Common myeloid progenitor, CD34-positive (primary cell): ENCODE measurements around the gene CAMK1D.

Experiments used
- CTCF ChIA-PET: fragments of 350-600 bp; sonication (Branson Sonifier 250); formaldehyde crosslinking; loops from one replicate; lab custom pipeline; 2021; ENCODE audit warnings: antibody characterized with exemption; lab: Charles Lee
- POLR2A ChIA-PET: fragments of 350-600 bp; sonication (Branson Sonifier 250); formaldehyde crosslinking; loops from one replicate; lab custom pipeline; 2021; ENCODE audit warnings: antibody characterized with exemption; lab: Charles Lee
- DNase-seq, 3 donors: peaks; one replicate each; pipeline versions ENCODE4 v3.0.0 to v3.0.0-alpha.2; 2013
- H3K27ac ChIP-seq, 2 experiments: 1 replicate in 1 of 2; 2 replicates in 1 of 2; pipeline ENCODE4 v1.7.0; 2013; ENCODE audit warnings: inconsistent platforms in 2 of 2, low read length in 2 of 2, mild to moderate bottlenecking in 2 of 2, low read depth in 1 of 2, moderate library complexity in 1 of 2; ENCODE audit not compliant: severe bottlenecking in 2 of 2, insufficient read depth in 1 of 2, poor library complexity in 1 of 2
- H3K27me3 ChIP-seq, 5 experiments: replicated peaks in 2 of 5; 1 replicate in 3 of 5; 2 replicates in 2 of 5; pipeline versions ENCODE4 v1.6.1 to v1.7.0; 2013; ENCODE audit warnings: low read length in 4 of 5, mild to moderate bottlenecking in 2 of 5, moderate library complexity in 2 of 5, inconsistent platforms in 1 of 5; ENCODE audit not compliant: insufficient read depth in 5 of 5, control insufficient read depth in 4 of 5
- H3K36me3 ChIP-seq, 4 experiments: 1 replicate in 2 of 4; 2 replicates in 2 of 4; pipeline versions ENCODE4 v1.6.1 to v1.7.0; 2013; ENCODE audit warnings: low read length in 3 of 4, control low read depth in 1 of 4, mild to moderate bottlenecking in 1 of 4; ENCODE audit not compliant: control insufficient read depth in 4 of 4, insufficient read depth in 4 of 4
- H3K4me1 ChIP-seq, 4 experiments: 1 replicate in 3 of 4; 2 replicates in 1 of 4; pipeline versions ENCODE4 v1.6.1 to v1.7.1; 2013; ENCODE audit warnings: low read length in 3 of 4, mild to moderate bottlenecking in 3 of 4, control low read depth in 1 of 4, inconsistent platforms in 1 of 4, moderate library complexity in 1 of 4; ENCODE audit not compliant: control insufficient read depth in 4 of 4, insufficient read depth in 4 of 4; ENCODE audit errors: control extremely low read depth in 1 of 4
- H3K4me3 ChIP-seq, 7 experiments: 1 replicate in 4 of 7; 2 replicates in 3 of 7; pipeline versions ENCODE4 v1.5.1 to v1.7.0; 2013; ENCODE audit warnings: mild to moderate bottlenecking in 7 of 7, low read length in 6 of 7, moderate library complexity in 6 of 7, inconsistent platforms in 2 of 7, low read depth in 2 of 7, control low read depth in 1 of 7; ENCODE audit not compliant: insufficient read depth in 4 of 7, control insufficient read depth in 1 of 7; ENCODE audit errors: extremely low read depth in 1 of 7
- H3K9me3 ChIP-seq, 5 experiments: 1 replicate in 4 of 5; 2 replicates in 1 of 5; pipeline versions ENCODE4 v1.6.1 to v1.7.1; 2013; ENCODE audit warnings: low read length in 4 of 5, mild to moderate bottlenecking in 2 of 5, inconsistent platforms in 1 of 5, low read depth in 1 of 5, moderate library complexity in 1 of 5; ENCODE audit not compliant: control insufficient read depth in 4 of 5, insufficient read depth in 2 of 5; ENCODE audit errors: control extremely low read depth in 1 of 5
- WGBS: methylation state at CpG from one replicate; pipeline ENCODE4 v1.1.5; 2013; ENCODE audit not compliant: insufficient coverage; 5-methylcytosine and 5-hydroxymethylcytosine counted together

The CAMK1D gene

DNA sequence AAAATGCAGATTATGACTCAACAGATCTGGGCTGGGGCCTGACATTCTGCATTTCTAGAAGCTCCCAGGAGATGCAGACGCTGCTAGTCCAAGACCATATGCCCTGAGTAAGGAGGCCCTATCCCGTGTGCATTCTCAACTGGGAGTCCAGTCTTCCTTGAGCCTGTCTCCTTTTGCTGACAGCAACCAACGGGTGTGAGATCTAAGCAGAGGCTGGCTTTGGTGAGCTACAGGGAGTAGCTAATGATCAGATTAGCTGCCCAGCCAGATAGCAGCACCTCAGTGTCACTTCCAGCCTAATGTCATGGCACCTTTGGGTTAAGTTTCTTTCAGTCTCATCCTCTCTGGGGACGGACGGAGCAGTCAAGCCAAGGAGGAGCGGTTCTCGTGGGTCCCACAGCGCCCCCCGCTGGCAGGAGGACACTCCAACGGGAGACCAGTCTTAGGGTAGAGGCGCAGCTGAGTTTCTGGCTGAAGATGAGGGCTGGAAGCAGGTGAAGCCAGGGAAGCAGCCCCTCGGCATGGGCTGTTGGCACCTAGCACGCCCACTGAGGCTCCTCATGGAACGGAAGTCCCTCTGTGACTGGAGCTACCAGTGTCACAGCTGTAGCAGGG lies 498.1 kb downstream of the CAMK1D start:
- peaks cover 0 to 38% (median 16%) of the 10 kb centered on the region in 4 experiments for H3K4me1 ChIP-seq
- 81% methylated on average over 14 of the region's 14 CpGs for WGBS
- H3K36me3 ChIP-seq: no peaks in the 10 kb centered on the region
- no peak overlapping the region for H3K4me3 ChIP-seq
- H3K27ac ChIP-seq: no peak overlapping the region
- DNase-seq: peak in 2 of 3 donors; percentile 17 to 26
- H3K9me3 ChIP-seq: no peaks in the 10 kb centered on the region
- CTCF ChIA-PET: interaction anchor here (2.9 kb wide), 1 partner anchor 8 kb away, joined by 7 read pairs; no protein-coding TSS in a partner anchor
- no peaks in the 10 kb centered on the region for H3K27me3 ChIP-seq
- POLR2A ChIA-PET: no interaction called here

DNA sequence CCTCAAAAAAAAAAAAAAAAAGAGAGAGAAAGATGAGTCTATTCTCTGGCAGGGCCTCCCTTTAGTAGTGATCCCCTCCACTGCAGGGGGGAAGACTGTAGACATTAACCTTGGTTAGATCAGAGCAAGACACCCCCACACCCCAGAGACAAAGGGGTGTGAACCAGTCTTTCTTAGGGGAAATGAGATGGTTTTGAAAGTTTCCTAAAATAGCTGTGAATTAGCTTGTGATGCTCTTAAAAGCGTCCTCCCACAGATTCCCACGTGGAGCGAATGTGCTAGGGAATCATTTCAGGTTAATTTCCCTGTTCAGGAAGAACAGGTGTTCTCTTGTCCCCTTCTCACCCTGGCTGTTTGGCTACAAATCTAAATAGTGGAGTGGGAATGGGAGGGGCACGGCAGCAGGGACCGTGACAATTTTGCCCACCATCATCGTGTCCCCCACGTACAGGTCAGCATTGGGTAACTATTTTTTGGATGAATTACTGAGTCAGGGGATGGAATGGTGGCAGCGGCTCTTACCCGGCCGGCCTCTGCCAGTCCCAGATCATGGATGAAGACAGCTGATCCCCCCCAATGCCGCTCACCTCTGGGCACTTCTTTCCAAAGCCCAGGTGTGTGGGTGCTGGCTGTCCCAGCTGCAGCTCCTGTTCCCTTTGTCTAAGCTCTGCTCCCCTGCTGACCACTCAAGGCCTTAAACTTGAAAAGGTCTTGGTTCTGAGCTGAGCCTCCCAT lies 499.3 kb downstream of the CAMK1D start:
- ChIA-PET CTCF (interaction anchor here (2.9 kb wide), 1 partner anchor 9 kb away, joined by 7 read pairs; no protein-coding TSS in a partner anchor), POLR2A (no interaction called here)
- peak in 1 of 3 donors; percentile 12 for DNase-seq
- Histone ChIP-seq H3K9me3 (no peaks in the 10 kb centered on the region), H3K27me3 (no peaks in the 10 kb centered on the region), H3K4me1 (peaks cover 0 to 38% (median 16%) of the 10 kb centered on the region in 4 experiments), H3K27ac (no peak overlapping the region), H3K4me3 (peak overlapping the region in 2 of 7 experiments; percentile 25 to 62), H3K36me3 (no peaks in the 10 kb centered on the region)
- WGBS: 93% methylated on average over 8 of the region's 11 CpGs

DNA sequence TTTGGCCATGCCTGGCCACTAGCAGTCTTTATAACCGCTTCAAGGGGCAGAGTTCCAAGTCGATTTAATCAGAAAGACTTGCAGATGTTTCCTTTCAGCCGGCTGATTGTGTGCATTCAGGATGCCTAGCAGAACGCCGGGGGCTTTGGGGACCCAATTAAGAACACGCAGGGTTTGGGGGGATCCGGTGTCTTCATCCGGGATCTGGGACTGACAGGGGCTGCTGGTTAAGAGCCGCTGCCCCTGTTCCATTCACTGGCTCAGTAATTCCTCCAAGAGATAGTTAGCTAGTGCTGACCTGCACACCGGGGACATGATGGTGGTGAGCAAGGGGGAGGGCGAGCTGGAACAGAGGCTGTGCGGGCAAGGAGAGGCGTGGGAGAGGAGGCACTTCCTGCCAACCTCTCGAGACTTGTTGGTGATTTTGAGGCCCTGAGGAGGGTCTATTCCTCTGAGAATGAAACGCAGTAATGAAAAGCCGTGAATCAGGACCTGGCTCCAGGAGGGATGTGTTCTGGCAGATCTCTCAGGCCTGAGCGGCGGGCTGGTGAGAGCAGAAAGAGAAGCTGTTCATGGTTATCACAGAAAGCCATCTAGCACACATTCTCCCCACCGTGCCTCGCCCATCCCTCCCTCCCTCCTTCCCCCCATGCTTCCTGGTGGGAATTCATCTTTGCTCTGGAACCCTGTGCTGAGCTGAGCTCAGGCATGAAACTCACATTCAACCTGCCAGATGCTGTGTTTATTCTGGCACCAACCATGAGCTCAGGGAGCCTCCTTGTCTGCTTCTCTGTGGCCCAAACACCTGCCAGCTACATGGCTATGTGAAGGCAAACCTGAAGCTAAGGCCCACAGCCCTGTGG lies 500.2 kb downstream of the CAMK1D start:
- H3K27ac ChIP-seq: no peak overlapping the region
- WGBS: 10% methylated on average over 19 of the region's 20 CpGs
- peaks cover 0 to 37% (median 16%) of the 10 kb centered on the region in 4 experiments for H3K4me1 ChIP-seq
- peak; percentile 50 to 92 (median 86) for DNase-seq
- no peaks in the 10 kb centered on the region for H3K36me3 ChIP-seq
- H3K27me3 ChIP-seq: no peaks in the 10 kb centered on the region
- H3K9me3 ChIP-seq: no peaks in the 10 kb centered on the region
- ChIA-PET CTCF (interaction anchor here (1.1 to 2.9 kb wide), 2 partner anchors 10 to 13 kb away, joined by 6 to 7 read pairs; no protein-coding TSS in a partner anchor), POLR2A (interaction anchor here (0.5 kb wide), 1 partner anchor 63 kb away, joined by 3 read pairs; no protein-coding TSS in a partner anchor)
- H3K4me3 ChIP-seq: peak overlapping the region in 3 of 7 experiments; percentile 8 to 62 (median 57)

DNA sequence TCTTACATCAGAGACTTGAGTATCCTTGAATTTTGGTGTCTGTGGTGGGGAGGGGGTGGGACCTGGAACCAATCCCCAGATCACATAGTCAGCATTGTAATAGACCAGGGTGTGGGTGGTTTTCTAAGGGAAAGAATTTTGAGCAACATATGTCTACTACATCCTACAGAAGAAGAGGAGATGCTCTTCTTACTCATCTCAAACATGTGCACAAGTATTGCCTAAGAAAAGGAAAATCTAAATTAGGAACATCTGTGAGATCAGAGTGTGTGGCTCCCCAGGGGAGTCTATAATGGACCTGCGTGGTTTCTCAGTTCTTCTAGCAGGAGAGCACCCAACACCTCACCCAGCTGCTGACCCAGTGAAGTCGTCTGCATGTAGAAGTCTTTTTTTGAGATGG lies 503.3 kb downstream of the CAMK1D start:
- DNase-seq: no peak
- ChIA-PET POLR2A (no interaction called here), CTCF (interaction anchor here (0.6 kb wide), 2 partner anchors 196 to 490 kb away, joined by 3 read pairs; no protein-coding TSS in a partner anchor)
- Histone ChIP-seq H3K4me3 (no peak overlapping the region), H3K36me3 (no peaks in the 10 kb centered on the region), H3K27ac (no peak overlapping the region), H3K9me3 (no peaks in the 10 kb centered on the region), H3K4me1 (peaks cover 0 to 22% (median 14%) of the 10 kb centered on the region in 4 experiments), H3K27me3 (no peaks in the 10 kb centered on the region)
- no CpG with 5 or more reads among the region's 2 CpGs for WGBS

DNA sequence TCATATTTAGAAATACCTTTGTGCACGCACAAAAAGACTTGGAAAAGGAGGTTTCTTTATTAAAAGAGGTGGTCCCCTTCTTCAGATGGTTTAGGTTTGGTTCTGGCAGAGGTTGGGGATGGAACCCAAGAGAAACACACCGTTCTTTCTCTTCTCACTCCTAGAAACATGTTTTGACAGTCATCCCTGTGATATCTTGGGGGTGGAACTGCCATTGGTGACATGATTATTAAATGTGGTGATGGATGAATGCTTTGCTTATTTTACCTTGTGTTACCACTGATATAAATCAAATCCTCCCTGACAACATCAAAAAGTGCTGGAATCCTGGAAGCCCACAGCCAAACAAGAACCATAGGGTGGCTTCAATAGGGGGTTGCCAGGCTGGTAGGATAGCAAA lies 505.6 kb downstream of the CAMK1D start:
- H3K4me3 ChIP-seq: no peak overlapping the region
- POLR2A ChIA-PET: no interaction called here
- H3K27me3 ChIP-seq: no peaks in the 10 kb centered on the region
- no peak for DNase-seq
- H3K4me1 ChIP-seq: peaks cover 0 to 5% (median 3%) of the 10 kb centered on the region in 4 experiments
- 100% methylated on average over 1 of the region's 2 CpGs for WGBS
- no peaks in the 10 kb centered on the region for H3K36me3 ChIP-seq
- no peaks in the 10 kb centered on the region for H3K9me3 ChIP-seq
- CTCF ChIA-PET: no interaction called here
- no peak overlapping the region for H3K27ac ChIP-seq

DNA sequence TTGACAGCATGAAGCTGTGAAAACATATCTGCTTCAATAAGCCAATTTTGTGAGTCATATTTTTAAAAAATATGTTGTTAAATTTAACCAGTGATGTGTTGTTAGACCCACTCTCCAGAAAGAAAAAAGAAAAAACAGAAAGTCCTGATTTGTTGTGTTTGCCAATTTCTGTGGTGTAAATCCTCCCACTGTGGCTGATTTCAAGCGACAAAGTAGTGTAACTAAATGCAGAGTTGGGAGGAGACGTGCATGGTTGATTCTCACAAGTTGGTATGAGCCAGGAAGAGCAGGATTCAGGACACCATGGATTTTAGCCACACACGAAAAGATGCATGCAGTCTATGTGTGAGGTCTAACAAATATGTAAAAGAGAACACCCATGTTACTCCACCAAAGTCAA lies 513.1 kb downstream of the CAMK1D start:
- H3K27ac ChIP-seq: no peak overlapping the region
- ChIA-PET CTCF (interaction anchor here (1.4 kb wide), 1 partner anchor 42 kb away, joined by 4 read pairs; no protein-coding TSS in a partner anchor), POLR2A (no interaction called here)
- H3K4me3 ChIP-seq: no peak overlapping the region
- 96% methylated on average over 2 of the region's 3 CpGs for WGBS
- peaks cover 0 to 2% (median 0%) of the 10 kb centered on the region in 5 experiments for H3K9me3 ChIP-seq
- no peaks in the 10 kb centered on the region for H3K36me3 ChIP-seq
- no peak for DNase-seq
- no peaks in the 10 kb centered on the region for H3K27me3 ChIP-seq
- H3K4me1 ChIP-seq: no peaks in the 10 kb centered on the region
